Stimulated activated naive B cell treated with anti-CD40 and anti-IgM and Interleukin-4, amounts not matched to agents 10 μg/mL and 1 μg/mL and 100 μg/mL, for 72 hours (primary cell): ENCODE results near the gene ABTB2.

ENCODE experiments used
- ATAC-seq, 2 donors: fragments of 150-1000 bp; cut with Tn5 transposase; replicated peaks; 2 replicates each; pipeline ENCODE4 v1.10.0; 2021; ENCODE audit warnings: moderate library complexity in 1 of 2
- DNase-seq: peaks from one replicate; pipeline ENCODE4 v3.0.0; 2021
- H3K27ac Mint-ChIP-seq: one replicate; pipeline ENCODE4 v1.8.0; 2022; ENCODE audit warnings: mild to moderate bottlenecking, mixed read lengths
- H3K27me3 Mint-ChIP-seq, 2 donors: one replicate each; pipeline ENCODE4 v1.8.0; 2022; ENCODE audit warnings: mixed read lengths in 2 of 2
- H3K36me3 Mint-ChIP-seq, 2 donors: one replicate each; pipeline ENCODE4 v1.8.0; 2022; ENCODE audit warnings: mixed read lengths in 2 of 2, mild to moderate bottlenecking in 1 of 2
- H3K4me1 Mint-ChIP-seq, 2 donors: one replicate each; pipeline ENCODE4 v1.8.0; 2022; ENCODE audit warnings: mixed read lengths in 2 of 2, mild to moderate bottlenecking in 1 of 2
- H3K4me3 Mint-ChIP-seq, 2 donors: one replicate each; pipeline ENCODE4 v1.8.0; 2022; ENCODE audit warnings: mild to moderate bottlenecking in 2 of 2, mixed read lengths in 2 of 2, moderate library complexity in 1 of 2
- H3K9me3 Mint-ChIP-seq, 2 donors: one replicate each; pipeline ENCODE4 v1.8.0; 2022; ENCODE audit warnings: mixed read lengths in 2 of 2, mild to moderate bottlenecking in 1 of 2

Gene ABTB2

DNA sequence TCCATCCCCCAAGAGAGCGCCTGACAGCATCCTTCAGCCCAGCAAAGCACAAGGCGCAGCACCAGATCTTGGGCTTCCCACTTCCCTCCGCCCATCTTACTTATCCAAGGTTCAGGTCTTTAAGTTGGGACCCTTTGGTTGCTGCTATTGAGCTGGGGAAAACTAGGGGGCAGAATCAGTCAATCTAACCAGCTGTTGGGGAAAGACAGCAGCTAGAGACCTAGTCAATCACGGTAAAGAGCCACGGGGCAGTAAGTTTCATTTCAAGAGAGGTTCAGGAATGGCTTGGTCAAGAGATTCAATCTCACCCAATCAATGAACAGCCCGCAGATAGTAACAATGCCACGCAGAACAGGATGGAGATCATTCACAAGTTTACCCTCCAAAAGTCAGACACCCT lies 1.7 kb downstream of the ABTB2 start:
- Mint-ChIP-seq H3K36me3 (peaks cover 24 to 32% of the 10 kb centered on the region in 2 donors), H3K9me3 (no peaks in the 10 kb centered on the region), H3K27ac (peak overlapping the region; percentile 3), H3K27me3 (peaks cover 30 to 42% of the 10 kb centered on the region in 2 donors), H3K4me1 (peaks cover 45 to 70% of the 10 kb centered on the region in 2 donors), H3K4me3 (peak overlapping the region; percentile 89 to 93)
- DNase-seq: no peak
- ATAC-seq: no peak

DNA sequence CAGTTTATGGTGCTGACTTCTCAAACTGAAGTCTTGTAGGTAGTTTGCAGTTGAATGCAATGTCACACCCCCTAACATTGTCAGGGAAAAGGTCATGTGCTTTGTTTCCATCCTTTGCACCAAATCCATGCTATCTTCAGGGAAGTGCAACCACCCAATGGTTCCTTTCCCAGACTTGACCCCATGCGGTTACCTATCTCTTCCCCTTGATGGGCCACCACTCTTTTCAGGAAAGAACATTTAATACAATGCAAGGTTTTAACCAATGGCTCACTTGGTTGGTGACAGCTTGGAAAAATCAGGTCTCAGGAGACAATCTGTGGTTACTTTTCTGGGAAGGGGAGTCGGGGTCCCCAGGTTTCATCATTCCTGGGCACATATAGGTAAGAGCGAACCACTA lies 2.1 kb downstream of the ABTB2 start:
- Mint-ChIP-seq H3K4me3 (peak overlapping the region; percentile 89 to 93), H3K27me3 (peaks cover 26 to 38% of the 10 kb centered on the region in 2 donors), H3K27ac (no peak overlapping the region), H3K36me3 (peaks cover 24 to 35% of the 10 kb centered on the region in 2 donors), H3K4me1 (peaks cover 47 to 73% of the 10 kb centered on the region in 2 donors), H3K9me3 (no peaks in the 10 kb centered on the region)
- ATAC-seq: no peak
- DNase-seq: no peak

DNA sequence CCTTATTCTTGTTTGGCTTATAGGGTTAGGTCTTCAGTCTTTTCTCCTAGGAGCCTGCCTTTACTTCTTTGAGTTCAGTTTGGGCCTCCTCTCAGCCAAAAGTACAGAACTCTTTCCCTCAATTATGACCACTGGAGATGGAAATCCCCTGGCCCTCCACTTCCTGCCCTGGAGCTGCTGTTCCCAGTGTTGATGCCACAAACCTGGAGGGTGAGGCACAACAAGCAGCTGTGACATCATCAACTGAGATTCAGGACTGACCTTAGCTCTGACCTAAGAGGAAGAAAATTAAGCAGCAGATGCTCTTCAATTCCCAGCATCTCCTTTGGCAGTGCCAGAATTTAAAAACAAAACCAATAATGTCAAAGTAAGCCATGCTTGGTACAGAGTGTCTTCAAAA lies 3.0 kb downstream of the ABTB2 start:
- no peaks in the 10 kb centered on the region for H3K9me3 Mint-ChIP-seq
- H3K27me3 Mint-ChIP-seq: peaks cover 21 to 29% of the 10 kb centered on the region in 2 donors
- ATAC-seq: no peak
- peaks cover 31 to 43% of the 10 kb centered on the region in 2 donors for H3K36me3 Mint-ChIP-seq
- no peak overlapping the region for H3K27ac Mint-ChIP-seq
- H3K4me1 Mint-ChIP-seq: peaks cover 54 to 82% of the 10 kb centered on the region in 2 donors
- H3K4me3 Mint-ChIP-seq: peak overlapping the region; percentile 76 to 89
- DNase-seq: no peak

- ATAC-seq: no peak
- Mint-ChIP-seq H3K4me3 (peak overlapping the region; percentile 70 to 82), H3K27me3 (peaks cover 17 to 24% of the 10 kb centered on the region in 2 donors)
Observed at GRCh38 chr11:34353881-34354280, 3.9 kb downstream of the ABTB2 start.

DNA sequence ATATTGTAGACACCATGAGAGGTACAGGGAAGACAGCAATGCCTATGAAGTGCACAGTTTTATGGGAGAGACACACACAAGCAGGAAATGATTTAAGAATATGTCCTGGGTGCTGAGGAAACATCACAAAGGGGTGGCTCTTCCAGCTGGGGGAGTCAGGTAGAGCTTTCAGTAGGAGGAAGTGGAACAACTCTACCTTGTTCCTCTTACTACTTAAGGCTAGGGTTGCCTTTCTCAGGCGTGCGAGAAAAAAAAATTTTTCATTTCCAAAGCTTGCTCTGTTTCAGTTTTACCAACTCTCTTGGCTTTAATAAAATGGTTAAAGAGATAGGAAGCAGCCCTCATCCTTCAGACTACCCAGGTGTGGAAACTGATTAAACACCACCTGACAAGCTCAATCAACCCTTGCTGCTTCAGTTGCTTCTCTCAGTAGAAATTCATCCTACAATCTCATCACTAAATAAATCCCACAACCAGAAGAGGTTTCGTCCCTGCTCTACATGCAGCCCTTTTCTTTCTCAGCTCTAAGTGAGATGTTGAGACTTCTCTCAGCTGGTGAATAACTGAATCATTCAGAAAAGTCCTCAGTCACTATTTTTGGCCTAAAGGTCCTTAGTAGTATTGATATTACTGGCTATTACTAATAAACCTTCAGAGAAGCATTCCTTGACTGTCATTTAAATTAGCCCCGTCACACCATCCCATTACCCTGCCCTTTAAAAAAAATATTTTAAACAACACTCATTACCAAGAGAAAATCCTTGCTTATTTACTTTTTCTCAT lies 5.9 kb downstream of the ABTB2 start:
- no peaks in the 10 kb centered on the region for H3K9me3 Mint-ChIP-seq
- DNase-seq (peak; percentile 3), ATAC-seq (peak; percentile 84 to 85)
- H3K4me1 Mint-ChIP-seq: peaks cover 50 to 80% of the 10 kb centered on the region in 2 donors
- peaks cover 17 to 24% of the 10 kb centered on the region in 2 donors for H3K27me3 Mint-ChIP-seq
- H3K36me3 Mint-ChIP-seq: peaks cover 32 to 61% of the 10 kb centered on the region in 2 donors
- peak overlapping the region; percentile 40 to 56 for H3K4me3 Mint-ChIP-seq
- peak overlapping the region; percentile 81 for H3K27ac Mint-ChIP-seq

More at GRCh38 chr11:34353881-34354280, 3.9 kb downstream of the ABTB2 start:
- H3K4me1 Mint-ChIP-seq: peaks cover 54 to 80% of the 10 kb centered on the region in 2 donors
- no peaks in the 10 kb centered on the region for H3K9me3 Mint-ChIP-seq
- peaks cover 32 to 50% of the 10 kb centered on the region in 2 donors for H3K36me3 Mint-ChIP-seq
- no peak overlapping the region for H3K27ac Mint-ChIP-seq
- no peak for DNase-seq

- ATAC-seq: no peak
- no peak for DNase-seq
- Mint-ChIP-seq H3K27me3 (peaks cover 14 to 20% of the 10 kb centered on the region in 2 donors), H3K36me3 (peaks cover 32 to 54% of the 10 kb centered on the region in 2 donors), H3K4me3 (no peak overlapping the region), H3K4me1 (peaks cover 45 to 72% of the 10 kb centered on the region in 2 donors), H3K27ac (no peak overlapping the region), H3K9me3 (no peaks in the 10 kb centered on the region)
Observed at GRCh38 chr11:34351051-34351450, 6.8 kb downstream of the ABTB2 start.

GRCh38 chr11:34349882-34350281 lies 7.9 kb downstream of the ABTB2 start:
- ATAC-seq: no peak
- Mint-ChIP-seq H3K4me3 (no peak overlapping the region), H3K27me3 (peaks cover 12 to 13% of the 10 kb centered on the region in 2 donors), H3K4me1 (peaks cover 40 to 66% of the 10 kb centered on the region in 2 donors), H3K9me3 (no peaks in the 10 kb centered on the region), H3K27ac (peak overlapping the region; percentile 4), H3K36me3 (peaks cover 30 to 52% of the 10 kb centered on the region in 2 donors)
- no peak for DNase-seq

DNA sequence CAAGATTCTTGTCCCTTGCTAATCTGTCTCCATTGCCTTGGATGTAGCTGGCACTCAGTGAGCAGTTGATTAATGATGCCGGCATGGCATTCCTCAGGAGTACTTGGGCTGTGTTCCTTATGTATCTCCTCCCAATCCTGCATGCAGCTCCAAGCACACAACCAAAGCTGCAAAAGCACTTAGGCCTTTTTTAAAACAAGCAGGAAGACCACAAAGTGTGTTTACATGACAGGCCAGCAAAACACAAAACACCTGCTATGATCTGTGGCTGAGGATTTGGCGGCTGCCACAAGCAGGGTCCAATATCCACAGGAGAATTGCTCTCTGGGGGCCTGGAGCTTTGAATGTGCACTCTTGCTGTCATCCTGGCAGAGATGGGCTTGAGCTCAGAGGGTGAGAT lies 8.9 kb downstream of the ABTB2 start:
- H3K27me3 Mint-ChIP-seq: peaks cover 5 to 9% of the 10 kb centered on the region in 2 donors
- ATAC-seq: no peak
- H3K36me3 Mint-ChIP-seq: peaks cover 27 to 51% of the 10 kb centered on the region in 2 donors

DNA sequence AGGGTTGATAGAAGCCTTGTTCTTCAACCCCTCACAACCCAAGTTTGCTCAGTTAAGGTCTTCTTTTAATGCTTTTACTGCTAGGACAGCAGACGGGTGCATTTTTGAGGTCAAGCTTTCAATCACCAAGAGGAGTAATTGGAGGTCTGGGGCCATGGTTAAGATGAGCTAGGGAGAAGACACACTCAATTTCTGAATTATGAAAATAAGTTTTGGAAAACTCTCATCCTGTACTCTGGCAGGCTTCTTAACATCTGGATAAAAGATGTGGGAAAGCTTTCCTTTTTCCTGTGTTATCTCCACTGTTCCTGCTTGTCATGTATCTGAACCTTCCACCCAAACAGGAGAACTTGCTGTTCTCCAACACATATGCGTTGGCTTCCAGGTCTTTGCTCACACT lies 9.7 kb downstream of the ABTB2 start:
- ATAC-seq (no peak), DNase-seq (no peak)
- Mint-ChIP-seq H3K4me3 (no peak overlapping the region), H3K27ac (no peak overlapping the region), H3K4me1 (peaks cover 33 to 54% of the 10 kb centered on the region in 2 donors), H3K9me3 (no peaks in the 10 kb centered on the region), H3K36me3 (peaks cover 24 to 55% of the 10 kb centered on the region in 2 donors), H3K27me3 (peaks cover 2 to 8% of the 10 kb centered on the region in 2 donors)

More for the DNA sequence above, 8.9 kb downstream of the ABTB2 start:
- no peak overlapping the region for H3K27ac Mint-ChIP-seq
- DNase-seq: no peak
- no peak overlapping the region for H3K4me3 Mint-ChIP-seq
- H3K4me1 Mint-ChIP-seq: peaks cover 37 to 60% of the 10 kb centered on the region in 2 donors
- H3K9me3 Mint-ChIP-seq: no peaks in the 10 kb centered on the region

GRCh38 chr11:34346551-34346950 lies 11.3 kb downstream of the ABTB2 start:
- Mint-ChIP-seq H3K36me3 (peaks cover 23 to 67% of the 10 kb centered on the region in 2 donors), H3K9me3 (no peaks in the 10 kb centered on the region), H3K27me3 (peaks cover 0 to 8% of the 10 kb centered on the region in 2 donors), H3K4me1 (peaks cover 34 to 38% of the 10 kb centered on the region in 2 donors), H3K27ac (peak overlapping the region; percentile 47), H3K4me3 (no peak overlapping the region)
- DNase-seq (no peak), ATAC-seq (no peak)

- peaks cover 0 to 8% of the 10 kb centered on the region in 2 donors for H3K27me3 Mint-ChIP-seq
- no peak overlapping the region for H3K27ac Mint-ChIP-seq
- peaks cover 20 to 66% of the 10 kb centered on the region in 2 donors for H3K36me3 Mint-ChIP-seq
- DNase-seq: no peak
- ATAC-seq: no peak
- H3K4me3 Mint-ChIP-seq: no peak overlapping the region
- H3K4me1 Mint-ChIP-seq: peaks cover 30 to 33% of the 10 kb centered on the region in 2 donors
- no peaks in the 10 kb centered on the region for H3K9me3 Mint-ChIP-seq
Observed at GRCh38 chr11:34345991-34346480, 11.8 kb downstream of the ABTB2 start.

- Mint-ChIP-seq H3K9me3 (no peaks in the 10 kb centered on the region), H3K36me3 (peaks cover 20 to 64% of the 10 kb centered on the region in 2 donors), H3K27me3 (peaks cover 0 to 8% of the 10 kb centered on the region in 2 donors), H3K4me3 (no peak overlapping the region), H3K27ac (peak overlapping the region; percentile 11), H3K4me1 (peaks cover 27 to 29% of the 10 kb centered on the region in 2 donors)
- no peak for ATAC-seq
- no peak for DNase-seq
Observed at GRCh38 chr11:34345540-34345876, 12.3 kb downstream of the ABTB2 start.

GRCh38 chr11:34344768-34345539 lies 12.9 kb downstream of the ABTB2 start:
- Mint-ChIP-seq H3K27me3 (peaks cover 0 to 8% of the 10 kb centered on the region in 2 donors), H3K4me3 (no peak overlapping the region), H3K27ac (peak overlapping the region; percentile 11), H3K36me3 (peaks cover 14 to 59% of the 10 kb centered on the region in 2 donors), H3K4me1 (peaks cover 23% of the 10 kb centered on the region in 2 donors), H3K9me3 (no peaks in the 10 kb centered on the region)
- DNase-seq: no peak
- ATAC-seq: peak in 1 of 2 donors; percentile 12

DNA sequence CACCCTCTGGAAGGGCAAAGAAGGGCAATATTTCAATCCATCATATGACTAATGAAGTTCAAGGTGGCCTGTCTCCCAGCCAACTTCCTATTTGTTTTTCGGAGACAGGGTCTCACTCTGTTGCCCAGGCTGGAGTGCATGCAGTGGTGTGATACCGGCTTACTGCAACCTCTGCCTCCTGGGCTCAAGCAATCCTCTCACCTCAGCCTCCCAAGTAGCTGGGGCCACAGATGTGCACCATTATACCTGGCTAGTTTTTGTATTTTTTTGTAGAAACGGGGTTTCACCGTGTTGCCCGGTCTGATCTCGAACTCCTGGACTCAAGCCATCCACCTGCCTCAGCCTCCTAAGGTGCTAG lies 13.4 kb downstream of the ABTB2 start:
- DNase-seq: no peak
- ATAC-seq: no peak
- Mint-ChIP-seq H3K27ac (no peak overlapping the region), H3K4me3 (no peak overlapping the region), H3K27me3 (peaks cover 0 to 8% of the 10 kb centered on the region in 2 donors), H3K36me3 (peaks cover 12 to 59% of the 10 kb centered on the region in 2 donors), H3K4me1 (peaks cover 24% of the 10 kb centered on the region in 2 donors), H3K9me3 (no peaks in the 10 kb centered on the region)
